Globus pallidus (tissue), 1 donor: ENCODE measurements around the gene MRPS26.
"Not testable (repeated sequence)": the region's sequence is repeated elsewhere in the genome, so short reads cannot be mapped to it uniquely, and the experiment has no call there.

Source experiments
- DNase-seq: peaks from one replicate; pipeline ENCODE4 v3.0.0-alpha.2; 2015; ENCODE audit warnings: low spot score

Gene MRPS26

GRCh38 chr20:3074812-3075211 is 29.0 kb downstream of the MRPS26 start:
- no peak for DNase-seq

GRCh38 chr20:3075315-3075714 is 29.5 kb downstream of the MRPS26 start:
- not testable (repeated sequence) for DNase-seq

GRCh38 chr20:3077618-3078134 is 31.8 kb downstream of the MRPS26 start:
- DNase-seq, result no peak

GRCh38 chr20:3080939-3081388 is 35.1 kb downstream of the MRPS26 start:
- peak; percentile 29 for DNase-seq

- DNase-seq, result no peak
Measured at GRCh38 chr20:3081641-3082040, 35.8 kb downstream of the MRPS26 start.

- no peak for DNase-seq
Measured at GRCh38 chr20:3082306-3082951, 36.6 kb downstream of the MRPS26 start.

- no peak for DNase-seq
Measured at GRCh38 chr20:3082955-3083952, 37.4 kb downstream of the MRPS26 start.

GRCh38 chr20:3084283-3084985 is 38.6 kb downstream of the MRPS26 start, which contains the start of gene AVP:
Gene AVP, minus strand, starts transcription at chr20:3084724. Its CDS starts 50 bp downstream, at chr20:3084674.
- no peak for DNase-seq

- DNase-seq, result no peak
Measured at GRCh38 chr20:3084986-3085360, 39.1 kb downstream of the MRPS26 start.

GRCh38 chr20:3085571-3086072 is 39.8 kb downstream of the MRPS26 start:
- DNase-seq, result no peak

GRCh38 chr20:3088031-3088430 is 42.2 kb downstream of the MRPS26 start:
- DNase-seq, result no peak

GRCh38 chr20:3090565-3090964 is 44.7 kb downstream of the MRPS26 start:
- DNase-seq, result no peak

GRCh38 chr20:3092611-3093379 is 46.9 kb downstream of the MRPS26 start:
- no peak for DNase-seq

GRCh38 chr20:3093861-3094361 is 48.1 kb downstream of the MRPS26 start:
- no peak for DNase-seq

GRCh38 chr20:3094848-3095629 is 49.2 kb downstream of the MRPS26 start:
- no peak for DNase-seq
